GM21367 (cell line): Measurements from ENCODE around the gene PTPRG.

Experiments
- ATAC-seq: cut with Tn5 transposase; IDR thresholded peaks from one replicate; pipeline ENCODE4 v1.9.1; 2021; ENCODE audit not compliant: unreplicated experiment

Gene PTPRG

GRCh38 chr3:62167566-62168262, 606.3 kb downstream of the PTPRG start:
- ATAC-seq = no peak

DNA sequence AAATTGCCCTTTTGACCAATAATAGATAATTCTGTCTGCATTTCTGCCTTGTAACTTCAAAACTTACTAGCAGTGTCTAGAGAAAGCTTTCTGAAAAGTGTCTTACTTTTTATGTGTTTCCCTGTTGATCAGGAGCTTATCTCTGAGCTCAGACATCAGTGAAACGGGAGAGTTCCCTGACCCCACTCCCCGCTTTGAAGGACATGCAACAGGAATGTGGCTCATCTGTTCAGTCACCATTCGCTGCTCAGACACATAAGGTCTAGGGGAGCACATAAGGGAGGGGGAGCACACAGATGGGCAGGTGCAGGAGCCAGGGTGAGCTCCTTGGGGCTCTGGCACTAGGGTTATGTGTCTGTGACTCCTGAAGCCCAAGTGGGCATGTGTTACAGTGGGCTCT, 607.0 kb downstream of the PTPRG start:
- no peak for ATAC-seq

DNA sequence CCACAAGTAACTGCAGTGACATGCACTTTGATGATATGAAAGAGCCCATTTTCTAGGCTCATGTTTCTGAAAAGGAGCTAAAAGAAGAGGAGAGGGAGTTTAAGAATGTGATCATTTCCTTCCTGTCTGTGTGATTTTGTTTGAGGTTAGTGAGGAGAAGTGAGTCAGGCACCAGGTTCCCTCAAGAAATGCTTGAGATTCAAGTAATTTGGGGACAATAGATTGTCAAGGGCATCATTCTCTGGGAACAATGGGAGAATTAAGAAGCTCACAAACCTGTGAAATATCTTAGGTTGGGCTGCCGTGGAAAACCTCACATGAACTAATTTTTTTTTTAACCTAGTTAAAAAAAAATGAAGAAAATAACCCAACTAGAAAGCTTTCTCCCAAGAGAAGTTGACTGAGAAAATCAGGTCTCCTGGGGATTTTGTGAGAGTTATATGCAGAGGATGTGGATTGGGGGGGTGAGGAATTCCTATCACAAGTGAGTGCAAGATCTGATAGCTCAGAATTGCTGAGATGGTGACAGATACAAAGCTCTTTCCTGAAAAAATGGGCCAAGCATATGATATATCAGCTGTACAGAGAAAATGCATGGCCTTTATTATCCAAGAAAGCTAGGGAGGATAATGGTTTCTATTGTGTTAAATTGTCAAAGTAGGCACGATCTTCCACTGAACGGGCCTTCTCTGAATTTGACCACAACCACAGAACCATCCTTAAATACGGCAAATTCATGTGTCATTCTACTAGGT, 608.7 kb downstream of the PTPRG start:
- ATAC-seq = no peak

DNA sequence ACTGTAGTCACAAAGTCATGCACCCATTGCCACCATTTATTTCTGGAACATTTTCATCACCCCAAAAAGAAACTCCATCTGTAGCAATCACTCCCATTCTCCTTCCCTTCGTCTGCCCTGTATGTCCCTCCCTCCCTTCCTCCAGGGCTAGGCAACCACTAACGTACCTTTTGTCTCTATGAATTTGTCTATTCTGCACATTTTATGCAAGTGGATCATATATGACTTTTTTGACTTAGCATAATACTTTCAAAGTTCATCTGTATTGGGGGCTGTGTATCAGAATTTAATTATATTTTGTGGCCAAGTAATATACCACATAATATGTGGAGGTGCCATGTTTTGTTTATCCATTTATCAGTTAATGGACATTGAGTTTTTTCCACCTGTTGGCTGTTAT, 610.4 kb downstream of the PTPRG start:
- ATAC-seq = no peak

- no peak for ATAC-seq
Measured at GRCh38 chr3:62172199-62172598, 610.8 kb downstream of the PTPRG start.

GRCh38 chr3:62173939-62174515, 612.7 kb downstream of the PTPRG start:
- no peak for ATAC-seq

DNA sequence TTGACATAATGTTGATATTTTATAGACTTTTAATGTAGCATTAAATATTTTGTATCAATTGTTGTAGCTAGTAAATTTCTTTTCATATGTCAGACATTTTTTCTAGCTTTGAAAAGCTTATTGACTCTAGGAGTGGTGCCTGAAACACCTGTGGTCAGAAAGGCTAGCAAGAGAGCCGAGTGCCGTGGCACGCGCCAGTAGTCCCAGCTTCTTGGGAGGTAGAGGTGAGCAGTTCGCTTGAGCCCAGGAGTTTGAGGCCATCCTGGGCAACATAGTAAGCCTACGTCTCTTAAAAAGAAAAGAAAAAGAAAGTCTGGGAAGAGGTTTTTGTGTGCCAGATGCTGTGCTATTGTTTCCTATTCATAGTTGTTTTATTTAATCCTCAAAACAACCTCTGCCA, 613.8 kb downstream of the PTPRG start:
- ATAC-seq = no peak

DNA sequence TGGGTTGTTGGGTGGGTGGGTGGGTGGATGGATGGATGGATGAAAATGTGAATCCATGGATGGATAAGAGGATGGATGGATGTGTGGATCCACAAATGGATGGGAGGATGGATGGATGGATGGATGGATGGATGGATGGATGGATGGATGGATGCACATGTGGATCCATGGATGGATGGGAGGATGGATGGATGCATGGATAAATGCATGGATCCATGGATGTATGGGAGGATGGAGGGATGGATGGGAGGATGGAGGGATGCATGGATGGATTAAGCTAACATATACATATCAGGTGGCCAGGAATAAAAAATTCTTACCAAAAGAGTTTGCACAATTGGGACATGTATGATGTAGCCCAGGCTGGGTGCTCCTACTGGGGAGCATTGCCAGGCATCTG, 616.7 kb downstream of the PTPRG start:
- no peak for ATAC-seq

DNA sequence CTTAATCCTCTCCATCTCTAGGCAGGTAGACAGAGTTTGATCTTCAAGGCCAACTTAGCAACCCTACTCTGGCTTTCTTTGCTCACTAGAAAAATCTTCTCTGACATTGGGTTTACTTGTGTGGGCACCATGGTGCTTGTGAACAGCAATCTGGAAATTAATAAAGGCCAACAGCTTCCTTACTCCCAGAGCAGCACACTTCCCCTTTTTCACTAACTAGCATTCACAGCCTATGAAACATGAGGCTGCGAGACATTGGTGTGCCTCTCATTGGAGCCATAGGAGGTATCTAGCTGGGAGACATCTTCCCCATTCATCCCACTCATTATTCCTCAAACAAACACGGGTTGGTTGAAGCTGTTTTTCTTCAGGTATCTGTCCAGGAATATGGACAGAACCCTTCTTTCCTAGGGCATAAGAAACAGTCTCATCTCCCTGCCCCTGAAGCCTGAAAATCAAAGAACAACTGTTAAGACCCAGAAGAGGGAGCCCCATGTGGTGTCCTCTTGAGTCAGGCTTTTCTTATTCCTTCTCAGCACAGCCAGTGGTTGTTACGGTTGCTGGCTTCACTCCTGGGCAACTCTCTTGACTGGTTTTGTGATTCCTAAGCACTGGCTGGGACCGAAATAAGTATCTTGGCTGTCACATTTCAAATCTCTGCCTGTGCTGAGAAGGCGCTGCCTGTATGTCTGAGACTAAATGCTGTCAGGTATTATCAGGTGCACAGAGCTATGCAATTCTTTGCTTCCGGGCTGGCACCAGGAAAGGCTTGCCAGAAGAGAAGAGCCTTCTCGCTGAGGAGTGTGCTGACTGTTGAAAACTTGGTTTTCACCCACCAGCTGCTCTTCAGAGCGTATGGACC, 617.6 kb downstream of the PTPRG start:
- no peak for ATAC-seq

GRCh38 chr3:62180514-62180913, 619.1 kb downstream of the PTPRG start:
- ATAC-seq = no peak

DNA sequence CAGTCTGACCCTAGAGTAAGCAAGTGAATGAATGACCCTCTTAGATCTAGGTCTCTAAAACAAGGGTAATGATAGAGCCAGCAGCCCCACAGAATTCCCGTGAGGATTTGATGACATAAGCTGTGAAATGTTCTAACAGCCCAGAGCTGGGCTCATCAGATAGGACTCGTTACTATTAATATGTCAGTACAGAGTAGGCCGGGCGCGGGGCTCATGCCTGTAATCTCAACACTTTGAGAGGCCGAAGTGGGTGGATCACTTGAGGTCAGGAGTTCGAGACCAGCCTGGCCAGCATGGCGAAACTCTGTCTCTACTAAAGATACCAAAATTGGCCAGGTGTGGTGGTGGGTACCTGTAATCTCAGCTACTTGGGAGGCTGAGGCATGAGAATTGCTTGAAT, 621.7 kb downstream of the PTPRG start:
- no peak for ATAC-seq

DNA sequence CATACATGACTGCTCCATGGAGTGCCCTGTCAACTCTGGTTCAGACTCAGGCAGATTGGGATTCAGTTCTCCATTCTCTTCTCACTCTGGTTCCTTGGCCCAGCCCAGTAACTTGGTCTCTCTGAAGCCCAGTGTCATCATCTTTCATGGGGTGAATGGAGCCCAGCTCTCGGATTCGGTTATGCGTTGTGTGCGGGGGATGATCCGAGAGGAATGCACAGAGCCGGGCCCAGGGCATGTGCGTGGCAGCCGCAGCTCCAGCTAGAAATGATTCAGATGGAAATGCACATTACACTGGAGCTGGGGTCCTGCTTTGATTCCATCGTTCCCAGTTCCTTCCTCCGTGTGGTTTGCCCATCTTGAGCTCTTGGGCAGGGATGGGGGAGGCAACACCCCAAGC, 622.6 kb downstream of the PTPRG start:
- ATAC-seq = no peak

DNA sequence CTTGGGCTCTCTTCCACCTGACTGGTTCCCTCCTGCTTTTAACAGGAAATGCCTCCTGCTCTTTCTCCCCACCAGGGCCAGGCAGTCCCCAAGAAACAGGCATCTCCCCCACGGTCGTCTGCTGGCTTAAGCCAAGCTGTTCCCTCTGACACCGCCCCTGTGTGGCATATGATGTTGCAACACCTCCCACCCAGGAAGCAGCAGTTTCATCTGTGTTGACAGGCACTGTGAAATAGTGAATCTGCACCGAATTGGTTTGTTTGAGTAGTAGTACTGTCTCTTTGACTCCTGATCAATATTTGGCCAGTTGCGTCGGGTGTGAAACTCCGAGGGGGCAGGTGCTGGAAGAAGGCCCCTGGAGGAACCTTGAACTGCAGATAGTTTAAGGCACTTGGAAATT, 623.2 kb downstream of the PTPRG start:
- no peak for ATAC-seq

DNA sequence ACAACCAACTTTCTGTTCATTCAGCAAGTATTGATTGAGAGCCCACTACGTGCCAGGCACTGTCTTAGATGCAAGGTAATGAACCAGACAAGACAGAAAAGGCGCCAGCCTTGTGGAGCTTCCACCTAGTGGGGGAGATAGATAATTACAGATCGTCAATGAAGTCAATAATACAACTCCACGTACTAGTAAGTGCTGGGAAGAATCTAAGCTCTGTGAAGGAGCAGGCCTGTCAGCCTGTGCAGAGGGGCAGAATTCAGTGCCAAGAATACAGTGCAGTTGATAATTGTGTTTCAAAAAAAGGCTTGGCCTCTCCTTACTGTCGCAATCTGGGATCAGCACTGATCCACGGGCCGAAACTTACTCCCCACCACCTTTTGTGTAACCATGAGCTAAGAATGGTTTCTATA, 625.7 kb downstream of the PTPRG start:
- ATAC-seq = no peak

DNA sequence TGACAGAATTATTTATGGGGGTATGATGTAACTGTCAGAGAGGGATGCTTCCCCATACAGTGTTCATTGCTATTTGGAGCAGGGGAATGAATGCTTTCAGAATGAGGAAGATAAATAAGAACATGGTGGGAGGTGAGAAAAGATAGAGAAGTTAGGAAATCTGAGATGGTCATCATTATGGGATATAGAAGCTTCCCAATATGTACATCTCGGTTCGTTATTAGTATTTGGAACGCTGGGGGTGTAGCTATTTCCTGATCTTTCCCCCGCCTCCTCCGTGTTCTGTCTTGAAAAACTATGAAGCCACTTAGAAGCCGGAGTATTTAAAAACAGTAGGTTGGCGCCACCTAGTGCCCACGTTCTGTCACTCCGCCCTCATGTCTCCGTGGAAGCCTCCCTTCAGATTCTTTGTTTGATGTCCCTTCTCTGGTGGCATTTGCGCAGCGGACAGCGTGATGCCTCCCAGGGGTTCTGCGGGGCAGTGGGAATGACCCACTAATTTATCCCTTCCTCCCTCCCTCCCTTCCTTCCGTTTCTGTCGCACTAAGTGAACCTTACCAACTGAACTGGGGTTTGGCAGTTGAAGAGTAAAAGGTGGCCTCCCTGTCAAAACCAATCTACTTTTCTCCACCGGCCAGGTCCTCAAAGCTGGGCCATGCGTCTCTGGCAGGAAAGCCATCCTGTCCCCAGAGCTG, 627.5 kb downstream of the PTPRG start:
- ATAC-seq = peak; percentile 87

DNA sequence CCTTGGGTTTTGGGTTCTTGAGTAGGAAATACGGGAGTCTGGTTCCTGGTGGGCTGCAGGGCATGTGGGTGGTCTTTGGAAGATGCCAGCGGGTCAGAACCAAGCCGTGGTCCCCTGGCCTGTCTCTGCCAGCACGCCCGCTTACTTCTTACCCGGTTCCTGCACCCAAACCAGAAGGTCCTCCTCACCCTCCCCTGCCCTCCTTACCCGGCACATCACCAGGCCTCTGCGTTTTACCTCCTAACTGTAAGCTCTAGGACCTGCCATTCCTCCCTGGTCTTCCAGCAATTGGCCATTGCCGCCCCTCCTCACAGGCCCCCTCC, 628.0 kb downstream of the PTPRG start:
- no peak for ATAC-seq

DNA sequence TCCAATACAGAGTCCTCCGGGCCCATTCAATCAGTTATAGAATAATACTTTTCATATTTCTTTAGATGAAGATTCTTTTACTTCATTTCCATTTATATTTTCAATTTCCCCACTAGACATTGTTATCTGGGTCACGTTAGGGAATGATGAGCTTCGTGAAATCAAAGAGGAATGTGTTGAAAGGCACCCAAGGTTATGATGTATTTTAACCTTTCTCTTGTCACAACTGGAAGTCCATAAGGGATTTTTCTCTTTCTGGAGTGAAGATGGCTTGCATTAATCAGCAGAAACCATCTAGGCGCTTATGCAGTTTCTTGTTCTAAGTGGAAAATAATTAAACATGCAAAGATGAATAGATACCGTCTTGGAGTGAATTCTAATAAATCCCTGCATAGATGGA, 631.5 kb downstream of the PTPRG start:
- no peak for ATAC-seq

DNA sequence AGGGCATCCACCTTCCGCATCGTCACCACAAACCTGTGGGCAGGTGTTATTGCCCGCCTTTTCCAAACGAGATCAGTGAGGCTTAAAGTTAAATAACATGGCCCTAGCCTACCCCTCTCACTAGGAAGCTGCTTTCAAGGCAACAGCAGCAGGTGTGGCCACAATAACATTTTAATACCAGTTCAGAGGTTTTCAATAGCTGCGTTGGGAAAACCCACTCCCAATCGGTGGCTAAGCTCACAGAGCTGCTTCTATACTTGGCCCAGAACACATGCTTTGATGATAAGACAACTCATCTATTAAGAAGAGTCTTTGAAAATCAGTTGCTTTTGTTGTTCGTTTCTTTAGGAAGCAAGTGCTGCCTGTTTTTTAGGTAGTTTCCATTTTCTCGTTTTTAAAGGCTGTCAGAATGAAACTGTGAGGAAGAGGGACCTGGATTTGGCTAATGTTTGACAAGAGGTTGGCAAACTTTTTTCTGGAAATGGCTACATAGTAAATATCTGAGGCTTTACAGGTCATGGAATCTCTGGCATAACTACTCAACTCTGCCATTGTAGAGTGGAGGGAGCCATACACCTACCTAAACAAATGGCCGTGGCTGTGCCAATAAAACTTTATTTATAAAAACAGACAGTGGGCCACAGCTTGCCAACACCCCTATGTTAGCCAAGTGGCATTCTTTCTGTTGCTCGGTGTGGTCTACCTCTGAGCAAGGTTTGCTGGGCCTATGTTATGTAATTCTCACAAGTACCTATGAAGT, 632.4 kb downstream of the PTPRG start:
- ATAC-seq = no peak

DNA sequence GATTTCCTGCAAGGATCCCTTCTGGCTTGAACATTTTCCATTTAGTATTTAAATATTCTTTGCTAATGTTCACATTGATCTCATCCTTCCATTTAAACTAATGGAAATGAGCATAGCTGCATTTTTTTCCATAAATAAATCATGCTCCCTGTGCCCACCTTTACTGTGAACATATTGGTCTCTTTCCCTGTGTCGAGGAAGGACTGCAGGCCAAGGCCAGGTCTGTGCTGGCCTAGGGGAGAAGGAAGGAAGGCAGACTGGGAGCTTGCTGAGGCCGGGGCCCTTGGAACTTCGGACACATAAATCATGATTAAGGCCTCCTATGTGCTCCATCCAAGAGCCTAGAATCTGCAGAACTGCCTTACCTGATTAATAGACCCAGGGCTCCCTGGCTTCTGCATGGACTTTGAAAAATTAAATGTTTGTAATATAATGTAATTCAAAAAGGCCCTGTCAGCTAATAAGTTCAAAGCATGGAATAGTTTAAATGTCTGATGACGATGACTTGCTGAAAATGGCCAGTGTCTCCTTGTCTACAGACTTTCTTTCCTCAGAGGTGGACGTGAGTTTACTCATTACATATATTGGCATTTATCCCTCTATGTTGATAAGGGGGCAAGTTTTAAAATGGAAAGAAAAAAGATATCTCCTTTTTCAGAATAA, 636.1 kb downstream of the PTPRG start:
- no peak for ATAC-seq

DNA sequence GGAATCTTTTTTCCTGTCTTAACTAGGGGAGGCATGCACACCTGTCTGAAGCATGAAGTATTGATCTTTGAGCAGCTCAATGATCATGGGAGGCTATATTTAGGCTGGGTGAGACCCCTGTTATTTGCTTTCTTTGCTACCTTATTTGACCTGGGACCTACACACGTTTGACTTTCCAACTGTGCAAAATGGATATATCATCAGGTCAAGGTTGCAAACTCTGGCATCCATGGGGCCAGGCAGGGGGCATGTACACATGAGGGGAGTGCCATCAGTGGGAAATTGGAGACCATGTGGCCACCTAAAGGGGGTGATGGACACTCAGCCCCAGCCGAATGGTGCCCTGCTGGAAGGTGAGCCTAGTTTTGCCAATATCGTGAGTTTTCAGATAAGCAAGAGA, 637.8 kb downstream of the PTPRG start:
- no peak for ATAC-seq
